Tibial artery (tissue), 4 donors: ENCODE data around the gene SLC6A17.

Experiments used
- DNase-seq, 2 donors: peaks; one replicate each; pipeline ENCODE4 v3.0.0-alpha.2; 2019
- H3K27ac ChIP-seq, 2 donors: fragments of 200-600 bp; sonication (generic) in 1 of 2; 1 replicate in 1 of 2; 2 replicates in 1 of 2; pipeline ENCODE4 v1.5.1; 2018 to 2019; ENCODE audit warnings: mild to moderate bottlenecking in 1 of 2
- H3K27me3 ChIP-seq, 2 donors: fragments of 200-600 bp; sonication (generic) in 1 of 2; one replicate each; pipeline versions ENCODE4 v1.5.1 to v1.6.0; 2016 to 2019
- H3K36me3 ChIP-seq, 3 donors: fragments of 200-600 bp; sonication (generic) in 2 of 3; one replicate each; pipeline ENCODE4 v1.5.1; 2016 to 2019; ENCODE audit warnings: mild to moderate bottlenecking in 2 of 3
- H3K4me1 ChIP-seq, 4 donors: fragments of 200-600 bp; sonication (generic) in 2 of 4; 1 replicate in 3 of 4; 2 replicates in 1 of 4; pipeline ENCODE4 v1.5.1; 2016 to 2019
- H3K4me3 ChIP-seq, 2 donors: fragments of 200-600 bp; sonication (generic) in 1 of 2; 1 replicate in 1 of 2; 2 replicates in 1 of 2; pipeline ENCODE4 v1.5.1; 2018 to 2019; ENCODE audit warnings: mild to moderate bottlenecking in 2 of 2
- H3K9me3 ChIP-seq, 3 donors: fragments of 200-600 bp; sonication (generic) in 1 of 3; one replicate each; pipeline ENCODE4 v1.5.1; 2016 to 2019
- intact Hi-C: fragments of 100-400 bp; cut with DNase I; formaldehyde crosslinking; loops from one replicate; pipeline ENCODE4 v1.15.0; 2023; ENCODE audit warnings: low total_unique reads
- TF ChIP-seq, protein P1 (sequence below), 2 experiments: fragments of 200-600 bp in 1 of 2; fragments of 450-650 bp in 1 of 2; IDR thresholded peaks; one replicate each; pipeline ENCODE4 v1.5.1; 2017 to 2019; ENCODE audit warnings: antibody characterized with exemption in 2 of 2, mild to moderate bottlenecking in 1 of 2, moderate library complexity in 1 of 2

SLC6A17 gene

GRCh38 chr1:110250008-110250407 lies 99.7 kb downstream of the SLC6A17 start:
- TF ChIP-seq, protein P1, sequence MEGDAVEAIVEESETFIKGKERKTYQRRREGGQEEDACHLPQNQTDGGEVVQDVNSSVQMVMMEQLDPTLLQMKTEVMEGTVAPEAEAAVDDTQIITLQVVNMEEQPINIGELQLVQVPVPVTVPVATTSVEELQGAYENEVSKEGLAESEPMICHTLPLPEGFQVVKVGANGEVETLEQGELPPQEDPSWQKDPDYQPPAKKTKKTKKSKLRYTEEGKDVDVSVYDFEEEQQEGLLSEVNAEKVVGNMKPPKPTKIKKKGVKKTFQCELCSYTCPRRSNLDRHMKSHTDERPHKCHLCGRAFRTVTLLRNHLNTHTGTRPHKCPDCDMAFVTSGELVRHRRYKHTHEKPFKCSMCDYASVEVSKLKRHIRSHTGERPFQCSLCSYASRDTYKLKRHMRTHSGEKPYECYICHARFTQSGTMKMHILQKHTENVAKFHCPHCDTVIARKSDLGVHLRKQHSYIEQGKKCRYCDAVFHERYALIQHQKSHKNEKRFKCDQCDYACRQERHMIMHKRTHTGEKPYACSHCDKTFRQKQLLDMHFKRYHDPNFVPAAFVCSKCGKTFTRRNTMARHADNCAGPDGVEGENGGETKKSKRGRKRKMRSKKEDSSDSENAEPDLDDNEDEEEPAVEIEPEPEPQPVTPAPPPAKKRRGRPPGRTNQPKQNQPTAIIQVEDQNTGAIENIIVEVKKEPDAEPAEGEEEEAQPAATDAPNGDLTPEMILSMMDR (IDR thresholded peaks at IDR 0.05), result no peak
- H3K27ac ChIP-seq, result no peak overlapping the region
- H3K4me1 ChIP-seq, result no peaks in the 10 kb centered on the region
- no peaks in the 10 kb centered on the region for H3K9me3 ChIP-seq
- no peak overlapping the region for H3K4me3 ChIP-seq
- intact Hi-C loops, result no loop called here
- no peaks in the 10 kb centered on the region for H3K36me3 ChIP-seq
- no peaks in the 10 kb centered on the region for H3K27me3 ChIP-seq
- peak in 1 of 2 donors; percentile 25 for DNase-seq

- Histone ChIP-seq H3K27ac (no peak overlapping the region), H3K4me1 (no peaks in the 10 kb centered on the region), H3K36me3 (no peaks in the 10 kb centered on the region), H3K27me3 (no peaks in the 10 kb centered on the region), H3K9me3 (no peaks in the 10 kb centered on the region), H3K4me3 (no peak overlapping the region)
- peak in 1 of 2 donors; percentile 37 for DNase-seq
- intact Hi-C loops, result no loop called here
- TF ChIP-seq, protein P1 (IDR thresholded peaks at IDR 0.05), result no peak
Observed at GRCh38 chr1:110250749-110251148, 100.5 kb downstream of the SLC6A17 start.
